ENCODE measurements around the gene GMDS. TPM values are rescaled to one million over a fixed set of nuclear protein-coding genes. Genes with fewer than 3 reads are reported as not detected.

GMDS gene
- total and polyA plus RNA-seq, 2 of the 4 experiments (the other 2 are of a cell fraction), result 7.3 to 21.9 TPM

DNA sequence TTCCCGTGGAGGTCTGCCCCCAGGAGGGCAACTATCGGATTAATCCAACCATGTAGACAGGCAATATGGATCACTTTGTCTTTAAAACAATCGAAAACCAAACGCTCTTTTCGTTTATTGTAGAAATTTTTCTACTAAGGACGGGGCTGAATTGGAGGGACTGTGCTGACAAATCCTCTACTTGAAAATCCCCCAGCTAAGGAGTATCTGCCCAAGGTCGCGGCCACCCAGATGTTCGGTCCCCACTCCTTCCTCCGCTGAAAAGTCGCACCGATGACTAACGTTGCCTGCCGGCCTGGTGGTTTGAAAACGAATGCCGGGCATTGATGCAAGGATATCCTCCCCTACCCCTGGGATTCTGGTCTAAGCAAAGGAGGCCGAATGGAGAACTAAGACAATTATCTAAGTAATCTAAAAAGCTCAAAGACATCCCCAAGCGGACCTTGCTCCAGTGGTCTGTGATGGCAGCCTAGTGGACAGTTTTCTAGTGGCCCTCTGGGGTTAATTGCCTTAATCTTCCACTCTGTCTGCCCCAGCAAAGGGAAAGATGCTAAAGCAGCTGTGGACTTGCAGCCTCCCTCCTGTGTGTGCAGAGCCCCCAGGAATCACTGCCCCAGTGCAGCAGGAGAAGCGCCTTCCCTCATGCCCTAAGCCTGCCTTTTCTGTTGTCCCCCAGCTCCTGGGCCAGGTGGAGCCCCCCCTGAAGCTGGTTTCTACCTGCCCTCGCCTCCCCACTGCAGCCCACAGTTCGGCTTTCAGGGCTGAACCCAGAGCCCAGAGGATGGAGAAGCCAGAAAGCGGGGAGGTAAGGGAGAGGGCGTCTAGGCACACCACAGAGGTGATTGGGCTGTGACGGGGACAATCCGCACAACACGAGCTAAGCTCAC, 639.3 kb downstream of the GMDS start:
- no peak overlapping the region for H3K14ac ChIP-seq (replicated peaks; ENCODE audit: low read depth, low read length)

More for the DNA sequence above, 639.3 kb downstream of the GMDS start:
- no peaks in the 10 kb centered on the region for H3K36me3 ChIP-seq (ENCODE audit: control insufficient read depth, insufficient read depth, low read length)
- dilution Hi-C loops (cut with HindIII; ENCODE audit: low sequenced_read_pairs, unreplicated experiment) (no loop called here), in situ Hi-C loops (cut with MboI; ENCODE audit: low sequenced_read_pairs) (loop anchor here (10.0 kb wide), 1 partner anchor 579 kb away; no protein-coding TSS in a partner anchor), intact Hi-C loops (cut with micrococcal nuclease) (loop anchor here (2.0 kb wide), 3 partner anchors 499 to 843 kb away; no protein-coding TSS in a partner anchor)
- peaks cover 2% of the 10 kb centered on the region; the same call in 1 of the 2 replicates for H3K4me1 ChIP-seq (ENCODE audit: control insufficient read depth, insufficient read depth, low read length)
- no peak overlapping the region for H2AK9ac ChIP-seq (replicated peaks; ENCODE audit: low read depth, low read length, poor library complexity)
- no peak overlapping the region for H2AFZ ChIP-seq (replicated peaks; ENCODE audit: low read length, poor library complexity)
- DNase-seq, result no peak
- no peak overlapping the region for H2BK20ac ChIP-seq (ENCODE audit: low read depth, low read length)
- H2AK5ac ChIP-seq (ENCODE audit: low read depth, low read length), result no peak overlapping the region
- no peak overlapping the region for H3K23ac ChIP-seq (ENCODE audit: low read depth, low read length)
- H3K56ac ChIP-seq (ENCODE audit: extremely low read depth, insufficient read depth, low read length), result no peak overlapping the region
- TF ChIP-seq RFX5 (IDR thresholded peaks at IDR 0.05; ENCODE audit: low read depth, low read length), result no peak
- no peak for TF ChIP-seq CEBPB (IDR thresholded peaks at IDR 0.05; ENCODE audit: low read depth, low read length)
- no peak for TF ChIP-seq MAFK (IDR thresholded peaks at IDR 0.05; ENCODE audit: low read depth, low read length)
- no peak for TF ChIP-seq FOS (IDR thresholded peaks at IDR 0.05; ENCODE audit: low read depth, low read length)
- no peak for TF ChIP-seq RCOR1 (IDR thresholded peaks at IDR 0.05; ENCODE audit: insufficient replicate concordance, low read length)
- no peak for TF ChIP-seq SMC3 (IDR thresholded peaks at IDR 0.05; ENCODE audit: low read depth, low read length)
- no peak for TF ChIP-seq CHD1 (IDR thresholded peaks at IDR 0.05; ENCODE audit: low read depth, low read length)
- no peak for TF ChIP-seq BHLHE40 (IDR thresholded peaks at IDR 0.05; ENCODE audit: low read depth, low read length)
- TF ChIP-seq MAZ (IDR thresholded peaks at IDR 0.05; ENCODE audit: borderline replicate concordance, low read depth, low read length), result no peak
- TF ChIP-seq, protein P1, sequence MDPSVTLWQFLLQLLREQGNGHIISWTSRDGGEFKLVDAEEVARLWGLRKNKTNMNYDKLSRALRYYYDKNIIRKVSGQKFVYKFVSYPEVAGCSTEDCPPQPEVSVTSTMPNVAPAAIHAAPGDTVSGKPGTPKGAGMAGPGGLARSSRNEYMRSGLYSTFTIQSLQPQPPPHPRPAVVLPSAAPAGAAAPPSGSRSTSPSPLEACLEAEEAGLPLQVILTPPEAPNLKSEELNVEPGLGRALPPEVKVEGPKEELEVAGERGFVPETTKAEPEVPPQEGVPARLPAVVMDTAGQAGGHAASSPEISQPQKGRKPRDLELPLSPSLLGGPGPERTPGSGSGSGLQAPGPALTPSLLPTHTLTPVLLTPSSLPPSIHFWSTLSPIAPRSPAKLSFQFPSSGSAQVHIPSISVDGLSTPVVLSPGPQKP (IDR thresholded peaks at IDR 0.05; ENCODE audit: borderline replicate concordance, low read depth, low read length), result no peak
- TF ChIP-seq NFE2L2 (IDR thresholded peaks at IDR 0.05; ENCODE audit: low read depth, low read length), result no peak
- H2BK120ac ChIP-seq (ENCODE audit: low read depth, low read length), result no peak overlapping the region
- H3K9ac ChIP-seq (ENCODE audit: low read depth, low read length), result no peak overlapping the region
- peaks cover 7% of the 10 kb centered on the region; the same call in 1 of the 2 replicates for H3K9me3 ChIP-seq (ENCODE audit: control insufficient read depth, insufficient read depth, low read length)
- H4K8ac ChIP-seq (ENCODE audit: low read depth in 2 of 2, low read length in 2 of 2), result no peak overlapping the region
- H2BK5ac ChIP-seq (ENCODE audit: low read depth, low read length, poor library complexity, severe bottlenecking), result no peak overlapping the region
- POLR2A ChIA-PET (ENCODE audit: unreplicated experiment), result no interaction called here
- H3K27me3 ChIP-seq (ENCODE audit: control insufficient read depth, insufficient read depth, low read length), result peaks cover 29% of the 10 kb centered on the region
- BruUV-seq (replicated peaks), result no TSS peak
- H3K18ac ChIP-seq (ENCODE audit: low read depth, low read length), result no peak overlapping the region
- CTCF ChIA-PET, result interaction anchor here (0.5 to 3.2 kb wide), 2 partner anchors 498 to 1086 kb away, joined by 4 to 9 read pairs; no protein-coding TSS in a partner anchor
- H3K79me1 ChIP-seq (ENCODE audit: low read depth in 1 of 2, low read length in 2 of 2), result peaks cover 0 to 4% of the 10 kb centered on the region in 2 experiments; a peak in 1 of 4 replicates
- H3K4me2 ChIP-seq (ENCODE audit: low read depth, low read length), result no peak overlapping the region
- WGBS, 2 experiments (ENCODE audit: extremely low coverage in 2 of 2, insufficient read length in 1 of 2), result no CpG with 5 or more reads among the region's 26 CpGs
- 0 out of 2 replicates have a peak, but pooled peaks cover 3% of the 10 kb centered on the region for H4K20me1 ChIP-seq (ENCODE audit: insufficient read depth, low read length)
- H3K9me1 ChIP-seq (ENCODE audit: insufficient read depth, low read length), result no peaks in the 10 kb centered on the region
- no peak overlapping the region for H3K4me3 ChIP-seq (ENCODE audit: insufficient read depth, low read depth, low read length)
- no peak overlapping the region for H4K5ac ChIP-seq (ENCODE audit: low read depth, low read length)
- ATAC-seq (ENCODE audit: low read depth), result no peak
- H4K91ac ChIP-seq (ENCODE audit: insufficient read depth, low read depth, low read length), result no peak overlapping the region
- no peak overlapping the region for H3K27ac ChIP-seq (ENCODE audit: insufficient read depth, low read length)
- no peak overlapping the region for H2BK15ac ChIP-seq (ENCODE audit: low read depth, low read length)
- H3K4ac ChIP-seq (ENCODE audit: low read depth, low read length), result no peak overlapping the region
